ENCODE results near the gene ACTL8.

The ACTL8 gene

GRCh38 chr1:17853241-17853935, 98.3 kb downstream of the ACTL8 start:
- no peaks in the 10 kb centered on the region for H3K9me3 ChIP-seq (ENCODE audit: control insufficient read depth, low read length)
- H3K27ac ChIP-seq (ENCODE audit: insufficient read depth, low read depth, low read length, poor library complexity, severe bottlenecking): no peak overlapping the region
- H3K4me3 ChIP-seq (ENCODE audit: insufficient read depth, low read depth, low read length): no peak overlapping the region
- no peaks in the 10 kb centered on the region for H3K36me3 ChIP-seq (ENCODE audit: control insufficient read depth, insufficient read depth, low read length)
- no peaks in the 10 kb centered on the region for H3K4me1 ChIP-seq (ENCODE audit: control insufficient read depth, insufficient read depth, low read length)
- WGBS, 2 experiments: 90 to 91% methylated on average over 11 of the region's 11 CpGs
- H3K27me3 ChIP-seq (ENCODE audit: control insufficient read depth, insufficient read depth, low read length, poor library complexity, severe bottlenecking): no peaks in the 10 kb centered on the region

GRCh38 chr1:17856496-17857108, 101.5 kb downstream of the ACTL8 start:
- 75 to 87% methylated on average over 7 of the region's 7 CpGs for WGBS, 2 experiments
- Histone ChIP-seq H3K27ac (ENCODE audit: insufficient read depth, low read depth, low read length, poor library complexity, severe bottlenecking) (no peak overlapping the region), H3K9me3 (ENCODE audit: control insufficient read depth, low read length) (no peaks in the 10 kb centered on the region), H3K4me3 (ENCODE audit: insufficient read depth, low read depth, low read length) (no peak overlapping the region), H3K4me1 (ENCODE audit: control insufficient read depth, insufficient read depth, low read length) (peaks cover 2% of the 10 kb centered on the region), H3K27me3 (ENCODE audit: control insufficient read depth, insufficient read depth, low read length, poor library complexity, severe bottlenecking) (no peaks in the 10 kb centered on the region), H3K36me3 (ENCODE audit: control insufficient read depth, insufficient read depth, low read length) (no peaks in the 10 kb centered on the region)

GRCh38 chr1:17857109-17857499, 102.0 kb downstream of the ACTL8 start:
- H3K4me1 ChIP-seq (ENCODE audit: control insufficient read depth, insufficient read depth, low read length): peaks cover 7% of the 10 kb centered on the region
- H3K36me3 ChIP-seq (ENCODE audit: control insufficient read depth, insufficient read depth, low read length): no peaks in the 10 kb centered on the region
- no peak overlapping the region for H3K4me3 ChIP-seq (ENCODE audit: insufficient read depth, low read depth, low read length)
- no peaks in the 10 kb centered on the region for H3K9me3 ChIP-seq (ENCODE audit: control insufficient read depth, low read length)
- H3K27me3 ChIP-seq (ENCODE audit: control insufficient read depth, insufficient read depth, low read length, poor library complexity, severe bottlenecking): no peaks in the 10 kb centered on the region
- WGBS, 2 experiments: 90% methylated on average over 4 of the region's 4 CpGs
- no peak overlapping the region for H3K27ac ChIP-seq (ENCODE audit: insufficient read depth, low read depth, low read length, poor library complexity, severe bottlenecking)

GRCh38 chr1:17857996-17858395, 102.9 kb downstream of the ACTL8 start:
- H3K27me3 ChIP-seq (ENCODE audit: control insufficient read depth, insufficient read depth, low read length, poor library complexity, severe bottlenecking): no peaks in the 10 kb centered on the region
- H3K9me3 ChIP-seq (ENCODE audit: control insufficient read depth, low read length): no peaks in the 10 kb centered on the region
- no peak overlapping the region for H3K27ac ChIP-seq (ENCODE audit: insufficient read depth, low read depth, low read length, poor library complexity, severe bottlenecking)
- peaks cover 8% of the 10 kb centered on the region for H3K4me1 ChIP-seq (ENCODE audit: control insufficient read depth, insufficient read depth, low read length)
- 93 to 94% methylated on average over 5 of the region's 5 CpGs for WGBS, 2 experiments
- H3K36me3 ChIP-seq (ENCODE audit: control insufficient read depth, insufficient read depth, low read length): no peaks in the 10 kb centered on the region
- no peak overlapping the region for H3K4me3 ChIP-seq (ENCODE audit: insufficient read depth, low read depth, low read length)

GRCh38 chr1:17860812-17861211, 105.7 kb downstream of the ACTL8 start:
- Histone ChIP-seq H3K4me3 (ENCODE audit: insufficient read depth, low read depth, low read length) (no peak overlapping the region), H3K27me3 (ENCODE audit: control insufficient read depth, insufficient read depth, low read length, poor library complexity, severe bottlenecking) (no peaks in the 10 kb centered on the region), H3K27ac (ENCODE audit: insufficient read depth, low read depth, low read length, poor library complexity, severe bottlenecking) (no peak overlapping the region), H3K4me1 (ENCODE audit: control insufficient read depth, insufficient read depth, low read length) (peaks cover 8% of the 10 kb centered on the region), H3K9me3 (ENCODE audit: control insufficient read depth, low read length) (no peaks in the 10 kb centered on the region), H3K36me3 (ENCODE audit: control insufficient read depth, insufficient read depth, low read length) (no peaks in the 10 kb centered on the region)
- WGBS, 2 experiments: 89 to 92% methylated on average over 1 of the region's 1 CpG

- no peak overlapping the region for H3K4me3 ChIP-seq (ENCODE audit: insufficient read depth, low read depth, low read length)
- H3K27ac ChIP-seq (ENCODE audit: insufficient read depth, low read depth, low read length, poor library complexity, severe bottlenecking): no peak overlapping the region
- no peaks in the 10 kb centered on the region for H3K9me3 ChIP-seq (ENCODE audit: control insufficient read depth, low read length)
- no peaks in the 10 kb centered on the region for H3K27me3 ChIP-seq (ENCODE audit: control insufficient read depth, insufficient read depth, low read length, poor library complexity, severe bottlenecking)
- H3K36me3 ChIP-seq (ENCODE audit: control insufficient read depth, insufficient read depth, low read length): no peaks in the 10 kb centered on the region
- H3K4me1 ChIP-seq (ENCODE audit: control insufficient read depth, insufficient read depth, low read length): peaks cover 8% of the 10 kb centered on the region
- 18 to 36% methylated on average over 2 to 3 of the region's 3 CpGs for WGBS, 2 experiments
Measured at GRCh38 chr1:17861685-17862084, 106.6 kb downstream of the ACTL8 start.

- Histone ChIP-seq H3K9me3 (ENCODE audit: control insufficient read depth, low read length) (no peaks in the 10 kb centered on the region), H3K27me3 (ENCODE audit: control insufficient read depth, insufficient read depth, low read length, poor library complexity, severe bottlenecking) (no peaks in the 10 kb centered on the region), H3K4me3 (ENCODE audit: insufficient read depth, low read depth, low read length) (no peak overlapping the region), H3K4me1 (ENCODE audit: control insufficient read depth, insufficient read depth, low read length) (peaks cover 8% of the 10 kb centered on the region), H3K27ac (ENCODE audit: insufficient read depth, low read depth, low read length, poor library complexity, severe bottlenecking) (no peak overlapping the region), H3K36me3 (ENCODE audit: control insufficient read depth, insufficient read depth, low read length) (no peaks in the 10 kb centered on the region)
- 85 to 92% methylated on average over 2 of the region's 2 CpGs for WGBS, 2 experiments
Measured at GRCh38 chr1:17862121-17862520, 107.0 kb downstream of the ACTL8 start.

GRCh38 chr1:17865912-17866739, 111.0 kb downstream of the ACTL8 start:
- Histone ChIP-seq H3K36me3 (ENCODE audit: control insufficient read depth, insufficient read depth, low read length) (no peaks in the 10 kb centered on the region), H3K9me3 (ENCODE audit: control insufficient read depth, low read length) (no peaks in the 10 kb centered on the region), H3K4me1 (ENCODE audit: control insufficient read depth, insufficient read depth, low read length) (peaks cover 8% of the 10 kb centered on the region), H3K27me3 (ENCODE audit: control insufficient read depth, insufficient read depth, low read length, poor library complexity, severe bottlenecking) (no peaks in the 10 kb centered on the region), H3K27ac (ENCODE audit: insufficient read depth, low read depth, low read length, poor library complexity, severe bottlenecking) (no peak overlapping the region), H3K4me3 (ENCODE audit: insufficient read depth, low read depth, low read length) (no peak overlapping the region)
- WGBS, 2 experiments: 81 to 86% methylated on average over 9 of the region's 9 CpGs

- Histone ChIP-seq H3K4me1 (ENCODE audit: control insufficient read depth, insufficient read depth, low read length) (peaks cover 5% of the 10 kb centered on the region), H3K27me3 (ENCODE audit: control insufficient read depth, insufficient read depth, low read length, poor library complexity, severe bottlenecking) (no peaks in the 10 kb centered on the region), H3K27ac (ENCODE audit: insufficient read depth, low read depth, low read length, poor library complexity, severe bottlenecking) (no peak overlapping the region), H3K4me3 (ENCODE audit: insufficient read depth, low read depth, low read length) (no peak overlapping the region), H3K36me3 (ENCODE audit: control insufficient read depth, insufficient read depth, low read length) (no peaks in the 10 kb centered on the region), H3K9me3 (ENCODE audit: control insufficient read depth, low read length) (no peaks in the 10 kb centered on the region)
- WGBS, 2 experiments: 95% methylated on average over 3 of the region's 3 CpGs
Measured at GRCh38 chr1:17866740-17867029, 111.6 kb downstream of the ACTL8 start.

GRCh38 chr1:17867470-17867869, 112.3 kb downstream of the ACTL8 start:
- H3K27me3 ChIP-seq (ENCODE audit: control insufficient read depth, insufficient read depth, low read length, poor library complexity, severe bottlenecking): no peaks in the 10 kb centered on the region
- H3K4me1 ChIP-seq (ENCODE audit: control insufficient read depth, insufficient read depth, low read length): no peaks in the 10 kb centered on the region
- H3K4me3 ChIP-seq (ENCODE audit: insufficient read depth, low read depth, low read length): no peak overlapping the region
- H3K9me3 ChIP-seq (ENCODE audit: control insufficient read depth, low read length): no peaks in the 10 kb centered on the region
- no peaks in the 10 kb centered on the region for H3K36me3 ChIP-seq (ENCODE audit: control insufficient read depth, insufficient read depth, low read length)
- no peak overlapping the region for H3K27ac ChIP-seq (ENCODE audit: insufficient read depth, low read depth, low read length, poor library complexity, severe bottlenecking)
- WGBS, 2 experiments: 94 to 95% methylated on average over 8 of the region's 8 CpGs

All from ectodermal cell (in vitro differentiated cells).